NCI-H2227 treated with DMSO at 0.1 percent for 48 hours (cell line): ENCODE measurements around the gene DIPK1B.

Experiments used
- DNase-seq: peaks from one replicate; lab custom pipeline; 2025; lab: John Stamatoyannopoulos, UW

DIPK1B gene

GRCh38 chr9:136686794-136687711 is 25.3 kb upstream of the DIPK1B start, which contains the start of gene AGPAT2:
AGPAT2 (minus strand) TSS chr9:136687457; CDS start chr9:136687357, 100 bp downstream.
- DNase-seq = peak; percentile 9

GRCh38 chr9:136687721-136688223 is 24.6 kb upstream of the DIPK1B start:
- no peak for DNase-seq

- DNase-seq = no peak
Observed at GRCh38 chr9:136688274-136689107, 23.9 kb upstream of the DIPK1B start.

- DNase-seq = no peak
Observed at GRCh38 chr9:136689108-136689460, 23.3 kb upstream of the DIPK1B start.

GRCh38 chr9:136690104-136690805 is 22.1 kb upstream of the DIPK1B start:
- no peak for DNase-seq

- no peak for DNase-seq
Observed at GRCh38 chr9:136690806-136691261, 21.5 kb upstream of the DIPK1B start.

GRCh38 chr9:136691316-136692184 is 20.8 kb upstream of the DIPK1B start:
- no peak for DNase-seq

GRCh38 chr9:136692185-136693134 is 19.9 kb upstream of the DIPK1B start:
- no peak for DNase-seq

- no peak for DNase-seq
Observed at GRCh38 chr9:136693135-136693489, 19.3 kb upstream of the DIPK1B start.

- DNase-seq = no peak
Observed at GRCh38 chr9:136693490-136694162, 18.7 kb upstream of the DIPK1B start.

GRCh38 chr9:136694163-136694871 is 18.1 kb upstream of the DIPK1B start:
- DNase-seq = no peak

- DNase-seq = no peak
Observed at GRCh38 chr9:136694872-136695247, 17.5 kb upstream of the DIPK1B start.

GRCh38 chr9:136695435-136695895 is 16.9 kb upstream of the DIPK1B start:
- no peak for DNase-seq

- no peak for DNase-seq
Observed at GRCh38 chr9:136695955-136696354, 16.4 kb upstream of the DIPK1B start.

- no peak for DNase-seq
Observed at GRCh38 chr9:136696502-136696901, 15.9 kb upstream of the DIPK1B start.

- DNase-seq = no peak
Observed at GRCh38 chr9:136697146-136697820, 15.1 kb upstream of the DIPK1B start.

GRCh38 chr9:136697821-136698526 is 14.4 kb upstream of the DIPK1B start:
- DNase-seq = no peak
